Measurements from ENCODE around the gene GRIK2. TPM values are rescaled to one million over a fixed set of nuclear protein-coding genes. Genes with fewer than 3 reads are reported as not detected.

GRIK2 gene
- total and polyA plus RNA-seq, 2 experiments from 2014 or later, result 0.21 to 0.45 TPM

DNA sequence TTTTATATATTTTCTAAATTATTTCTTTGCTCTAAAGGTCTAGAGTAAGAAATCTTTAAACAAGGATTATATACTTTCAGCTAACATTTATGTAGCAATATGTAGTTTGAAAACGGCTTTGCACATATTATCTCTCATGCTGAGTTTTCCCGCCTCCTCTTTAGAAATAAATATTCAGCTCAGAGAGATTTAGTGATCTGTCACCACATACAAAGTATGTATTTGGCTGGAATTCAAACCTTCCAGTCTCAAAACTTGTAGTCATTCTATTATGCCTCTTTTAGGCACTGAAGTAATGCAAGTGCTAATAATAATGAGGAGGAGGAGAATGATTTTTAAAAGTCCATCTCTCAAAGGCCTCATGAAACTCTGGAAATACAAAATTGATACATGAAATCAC is 525.0 kb downstream of the GRIK2 start:
- Histone ChIP-seq H3K4me1 (ENCODE audit: low read depth) (no peaks in the 10 kb centered on the region), H3K36me3 (no peaks in the 10 kb centered on the region), H3K27ac (no peak overlapping the region), H3K27me3 (no peaks in the 10 kb centered on the region), H3K9me3 (ENCODE audit: low read depth) (no peaks in the 10 kb centered on the region), H3K4me3 (no peak overlapping the region)
- DNase-seq (ENCODE audit: low read depth in 1 of 2, low spot score in 1 of 2), result peak in 1 of 2 donors; percentile 6
- no peak for TF ChIP-seq CTCF (IDR thresholded peaks at IDR 0.05; ENCODE audit: low read depth, low read length)

DNA sequence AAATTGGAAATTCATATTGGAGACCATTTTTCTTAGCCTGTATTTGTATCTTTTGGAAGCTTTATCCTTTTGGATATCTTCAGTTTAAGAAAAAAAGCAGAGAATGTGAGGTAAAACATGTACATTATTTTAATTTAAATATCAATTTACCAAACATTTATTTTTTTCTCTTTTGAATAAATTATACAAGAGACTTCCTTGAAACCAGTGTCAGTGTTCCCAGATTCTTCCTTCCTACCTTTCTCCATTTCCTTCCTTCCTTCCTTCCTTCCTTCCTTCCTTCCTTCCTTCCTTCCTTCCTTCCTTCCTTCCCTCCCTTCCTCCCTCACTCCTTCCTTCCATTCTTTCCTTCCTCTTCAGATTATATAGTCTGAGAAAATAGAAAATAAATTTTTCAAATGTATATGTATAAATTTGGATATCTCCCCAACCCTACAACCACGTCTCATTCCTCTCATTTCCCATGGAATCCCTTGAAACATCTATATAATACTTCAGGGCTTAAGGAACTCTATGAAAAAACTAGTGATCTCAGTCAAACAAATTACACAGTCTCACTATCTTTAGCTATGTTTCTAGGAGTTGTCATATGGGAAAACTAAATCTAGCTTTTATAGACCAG is 528.4 kb downstream of the GRIK2 start:
- H3K4me1 ChIP-seq (ENCODE audit: low read depth), result no peaks in the 10 kb centered on the region
- DNase-seq (ENCODE audit: low read depth in 1 of 2, low spot score in 1 of 2), result no peak
- TF ChIP-seq CTCF (IDR thresholded peaks at IDR 0.05; ENCODE audit: low read depth, low read length), result no peak
- no peak overlapping the region for H3K27ac ChIP-seq
- no peaks in the 10 kb centered on the region for H3K36me3 ChIP-seq
- no peaks in the 10 kb centered on the region for H3K27me3 ChIP-seq
- H3K9me3 ChIP-seq (ENCODE audit: low read depth), result no peaks in the 10 kb centered on the region
- no peak overlapping the region for H3K4me3 ChIP-seq

- Histone ChIP-seq H3K9me3 (ENCODE audit: low read depth) (no peaks in the 10 kb centered on the region), H3K4me3 (no peak overlapping the region), H3K27ac (no peak overlapping the region), H3K36me3 (no peaks in the 10 kb centered on the region), H3K27me3 (no peaks in the 10 kb centered on the region), H3K4me1 (ENCODE audit: low read depth) (no peaks in the 10 kb centered on the region)
- DNase-seq (ENCODE audit: low read depth in 1 of 2, low spot score in 1 of 2), result no peak
- TF ChIP-seq CTCF (IDR thresholded peaks at IDR 0.05; ENCODE audit: low read depth, low read length), result no peak
Measured at GRCh38 chr6:101926149-101926925, 532.8 kb downstream of the GRIK2 start.

GRCh38 chr6:101931766-101932165 is 538.3 kb downstream of the GRIK2 start:
- Histone ChIP-seq H3K4me3 (no peak overlapping the region), H3K27me3 (no peaks in the 10 kb centered on the region), H3K27ac (no peak overlapping the region), H3K9me3 (ENCODE audit: low read depth) (no peaks in the 10 kb centered on the region), H3K36me3 (no peaks in the 10 kb centered on the region), H3K4me1 (ENCODE audit: low read depth) (no peaks in the 10 kb centered on the region)
- DNase-seq (ENCODE audit: low read depth in 1 of 2, low spot score in 1 of 2), result peak in 1 of 2 donors; percentile 45
- TF ChIP-seq CTCF (IDR thresholded peaks at IDR 0.05; ENCODE audit: low read depth, low read length), result no peak

- Histone ChIP-seq H3K9me3 (ENCODE audit: low read depth) (no peaks in the 10 kb centered on the region), H3K4me3 (no peak overlapping the region), H3K4me1 (ENCODE audit: low read depth) (no peaks in the 10 kb centered on the region), H3K27me3 (no peaks in the 10 kb centered on the region), H3K36me3 (no peaks in the 10 kb centered on the region), H3K27ac (no peak overlapping the region)
- DNase-seq (ENCODE audit: low read depth in 1 of 2, low spot score in 1 of 2), result no peak
- no peak for TF ChIP-seq CTCF (IDR thresholded peaks at IDR 0.05; ENCODE audit: low read depth, low read length)
Measured at GRCh38 chr6:101932704-101933103, 539.2 kb downstream of the GRIK2 start.

Measured in cardiac muscle cell (in vitro differentiated cells and primary cell).